B cell (primary cell): Measurements from ENCODE around the gene TRIP13. TPM values are rescaled to one million over a fixed set of nuclear protein-coding genes. Genes with fewer than 3 reads are reported as not detected.

Source experiments
- ATAC-seq: fragments of 200-7000 bp; cut with Tn5 transposase; one replicate; pipeline ENCODE4 v1.10.0; 2021; ENCODE audit warnings: low read depth, mild to moderate bottlenecking, moderate number of reproducible peaks, moderate library complexity
- CTCF ChIA-PET: fragments of 350-600 bp; sonication (Branson Sonifier 250); formaldehyde crosslinking; loops from one replicate; lab custom pipeline; 2021; ENCODE audit warnings: antibody characterized with exemption, inconsistent platforms; lab: Charles Lee
- POLR2A ChIA-PET: fragments of 350-600 bp; sonication (Branson Sonifier 250); formaldehyde crosslinking; loops from one replicate; lab custom pipeline; 2021; ENCODE audit warnings: antibody characterized with exemption; lab: Charles Lee
- DNase-seq: peaks from one replicate; pipeline ENCODE4 v3.0.0; 2013
- H2AFZ ChIP-seq: 2 replicates; pipeline ENCODE4 v1.6.1; 2012; ENCODE audit warnings: mild to moderate bottlenecking, low read depth, low read length; ENCODE audit not compliant: insufficient read depth, poor library complexity, severe bottlenecking
- H3K27ac ChIP-seq, 2 donors: 1 replicate in 1 of 2; 2 replicates in 1 of 2; pipeline ENCODE4 v1.5.1; 2012 to 2013; ENCODE audit warnings: low read length in 2 of 2, mild to moderate bottlenecking in 2 of 2, moderate library complexity in 1 of 2
- H3K27me3 ChIP-seq, 4 experiments: fragments of 200-600 bp in 1 of 4; sonication (generic) in 1 of 4; replicated peaks in 1 of 4; 1 replicate in 2 of 4; 2 replicates in 2 of 4; pipeline versions ENCODE4 v1.6.1 to v1.7.0; 2013 to 2016; ENCODE audit warnings: low read length in 3 of 4, mild to moderate bottlenecking in 2 of 4, mixed read lengths in 1 of 4, moderate library complexity in 1 of 4; ENCODE audit not compliant: insufficient read depth in 4 of 4, control insufficient read depth in 3 of 4; ENCODE audit errors: control extremely low read depth in 1 of 4
- H3K36me3 ChIP-seq, 2 experiments: replicated peaks in 1 of 2; 1 replicate in 1 of 2; 2 replicates in 1 of 2; pipeline versions ENCODE4 v1.6.1 to v1.7.1; 2013; ENCODE audit warnings: low read length in 1 of 2; ENCODE audit not compliant: insufficient read depth in 2 of 2, control insufficient read depth in 1 of 2; ENCODE audit errors: control extremely low read depth in 1 of 2, extremely low read depth in 1 of 2
- H3K4me1 ChIP-seq, 2 donors: fragments of 200-600 bp in 1 of 2; sonication (generic) in 1 of 2; 1 replicate in 1 of 2; 2 replicates in 1 of 2; pipeline versions ENCODE4 v1.5.1 to v1.6.1; 2013 to 2017; ENCODE audit warnings: low read length in 2 of 2; ENCODE audit not compliant: control insufficient read depth in 2 of 2, insufficient read depth in 2 of 2
- H3K4me2 ChIP-seq: replicated peaks from 2 replicates; pipeline ENCODE3; 2012; ENCODE audit warnings: mild to moderate bottlenecking, low read depth, low read length; ENCODE audit not compliant: poor library complexity, severe bottlenecking
- H3K4me3 ChIP-seq, 5 experiments: fragments of 200-600 bp in 1 of 5; sonication (generic) in 1 of 5; 1 replicate in 3 of 5; 2 replicates in 2 of 5; pipeline versions ENCODE4 v1.5.1 to v1.7.0; 2011 to 2016; ENCODE audit warnings: low read length in 4 of 5, mild to moderate bottlenecking in 4 of 5, low read depth in 2 of 5, control low read depth in 1 of 5, moderate library complexity in 1 of 5; ENCODE audit not compliant: insufficient read depth in 1 of 5; ENCODE audit errors: control extremely low read depth in 1 of 5, extremely low read depth in 1 of 5
- H3K79me2 ChIP-seq: fragments of 200-600 bp; sonication (generic); one replicate; pipeline ENCODE4 v1.6.0; 2016; ENCODE audit warnings: low read length; ENCODE audit not compliant: control insufficient read depth, insufficient read depth
- H3K9ac ChIP-seq: fragments of 200-600 bp; sonication (generic); 2 replicates; pipeline ENCODE4 v1.6.1; 2017; ENCODE audit warnings: mild to moderate bottlenecking, low read length, moderate library complexity
- H3K9me3 ChIP-seq, 3 donors: one replicate each; pipeline versions ENCODE4 v1.6.1 to v1.7.1; 2013; ENCODE audit warnings: low read length in 2 of 3; ENCODE audit not compliant: control insufficient read depth in 2 of 3, insufficient read depth in 1 of 3; ENCODE audit errors: control extremely low read depth in 1 of 3
- H4K20me1 ChIP-seq: 2 replicates; pipeline ENCODE4 v1.6.0; 2012; ENCODE audit warnings: mild to moderate bottlenecking, low read length; ENCODE audit not compliant: insufficient read depth, control insufficient read depth, poor library complexity, severe bottlenecking
- H3K27ac Mint-ChIP-seq: one replicate; pipeline ENCODE4 v1.8.0; 2021; ENCODE audit warnings: mixed read lengths
- H3K27me3 Mint-ChIP-seq: one replicate; pipeline ENCODE4 v1.8.0; 2021; ENCODE audit warnings: mixed read lengths
- H3K4me1 Mint-ChIP-seq: one replicate; pipeline ENCODE4 v1.8.0; 2021; ENCODE audit warnings: mixed read lengths
- H3K4me3 Mint-ChIP-seq: one replicate; pipeline ENCODE4 v1.8.0; 2021; ENCODE audit warnings: mixed read lengths
- H3K9me3 Mint-ChIP-seq: one replicate; pipeline ENCODE4 v1.8.0; 2022; ENCODE audit warnings: mixed read lengths; ENCODE audit not compliant: insufficient read depth
- EZH2 ChIP-seq: IDR thresholded peaks from 2 replicates; pipeline ENCODE4 v1.6.1; 2012; ENCODE audit warnings: borderline replicate concordance, low read depth, mild to moderate bottlenecking, moderate library complexity, low read length; ENCODE audit not compliant: insufficient read depth, poor library complexity, severe bottlenecking
- WGBS: methylation state at CpG from one replicate; pipeline ENCODE4 v1.1.5; 2013; ENCODE audit warnings: missing lambda C conversion rate; ENCODE audit not compliant: insufficient coverage; 5-methylcytosine and 5-hydroxymethylcytosine counted together
- intact Hi-C: fragments of 100-400 bp; cut with micrococcal nuclease; formaldehyde crosslinking; loops from one replicate; pipeline ENCODE4 v1.10.0; 2022
- polyA plus RNA-seq: library from polyadenylated mRNA; depleted of rRNA; stranded (reverse); fragments of >200 nt; gene quantifications from 2 replicates; pipeline ENCODE4 v1.2.3, GENCODE V29; 2012
- total RNA-seq, 2 donors: library from RNA; stranded (reverse); fragments of 120-200 nt in 1 of 2; gene quantifications; 1 replicate in 1 of 2; 2 replicates in 1 of 2; pipeline versions ENCODE4 v1.2.3 to v1.2.4, GENCODE V29; 2013 to 2022
- TF ChIP-seq, protein P1 (sequence below): fragments of 200-600 bp; IDR thresholded peaks from one replicate; pipeline ENCODE4 v1.8.0; 2022; ENCODE audit warnings: antibody characterized with exemption, mild to moderate bottlenecking

Gene TRIP13
- total and polyA plus RNA-seq, 2 donors (not counting 1 experiment from before 2014, with no cell fraction given): 0.63 to 1.1 TPM

DNA sequence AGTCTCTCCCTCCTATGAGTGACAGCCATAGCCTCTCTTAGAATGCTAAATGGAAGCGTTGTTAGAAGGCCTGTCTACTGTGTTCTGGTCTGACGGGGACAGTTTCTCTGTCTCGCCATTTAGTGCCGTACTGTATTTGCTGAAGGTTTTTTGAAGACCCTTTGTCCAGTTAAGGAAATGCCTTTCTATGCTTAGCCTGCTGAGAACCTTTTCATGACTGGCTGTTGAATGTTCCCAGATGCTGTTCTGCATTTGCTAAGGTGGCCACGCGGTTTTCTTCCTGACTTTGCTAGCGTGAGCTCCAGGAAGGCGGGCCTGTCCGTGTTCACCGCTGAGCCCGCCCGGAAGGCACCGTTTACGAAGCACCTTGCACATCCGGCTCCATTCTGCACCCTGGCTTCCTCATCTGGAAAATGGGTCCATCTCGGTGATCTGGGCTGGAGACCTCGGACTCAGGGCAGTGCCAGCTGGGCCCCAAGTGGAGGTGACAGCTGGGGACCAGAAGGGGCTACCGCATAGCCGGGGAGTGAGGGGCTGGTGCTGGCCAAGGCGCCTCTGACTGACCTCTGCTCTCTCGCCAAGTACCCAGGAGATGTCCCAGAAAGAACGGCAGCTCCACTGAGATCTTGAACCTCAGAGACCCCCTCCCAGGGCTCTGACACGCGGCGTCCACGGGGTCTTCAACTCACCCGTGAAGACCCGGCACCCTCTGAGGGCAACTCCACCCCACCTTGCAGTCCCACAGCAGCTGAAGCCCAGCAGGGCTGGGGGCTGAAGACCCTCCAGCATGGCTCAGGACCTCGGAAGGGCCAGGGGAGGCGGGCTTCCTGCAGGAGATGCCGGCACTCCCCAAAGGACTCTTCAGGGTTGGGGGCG is 63.4 kb downstream of the TRIP13 start:
- peaks cover 0 to 35% (median 3%) of the 10 kb centered on the region in 4 experiments for H3K27me3 ChIP-seq
- H3K79me2 ChIP-seq: no peaks in the 10 kb centered on the region
- no peaks in the 10 kb centered on the region for H3K4me1 Mint-ChIP-seq
- no peak overlapping the region for H3K4me3 ChIP-seq
- H3K27me3 Mint-ChIP-seq: peaks cover 49% of the 10 kb centered on the region
- peaks cover 0 to 9% (median 0%) of the 10 kb centered on the region in 3 donors for H3K9me3 ChIP-seq
- H3K27ac Mint-ChIP-seq: no peak overlapping the region
- ChIA-PET POLR2A (no interaction called here), CTCF (no interaction called here)
- no peak overlapping the region for H3K4me3 Mint-ChIP-seq
- no peak overlapping the region for H3K27ac ChIP-seq
- H4K20me1 ChIP-seq: no peaks in the 10 kb centered on the region
- intact Hi-C loops: no loop called here
- H3K4me1 ChIP-seq: no peaks in the 10 kb centered on the region
- ATAC-seq (no peak), DNase-seq (no peak)
- WGBS: 92% methylated on average over 30 of the region's 32 CpGs
- H3K4me2 ChIP-seq: no peak overlapping the region
- no peaks in the 10 kb centered on the region for H3K36me3 ChIP-seq
- TF ChIP-seq, protein P1, sequence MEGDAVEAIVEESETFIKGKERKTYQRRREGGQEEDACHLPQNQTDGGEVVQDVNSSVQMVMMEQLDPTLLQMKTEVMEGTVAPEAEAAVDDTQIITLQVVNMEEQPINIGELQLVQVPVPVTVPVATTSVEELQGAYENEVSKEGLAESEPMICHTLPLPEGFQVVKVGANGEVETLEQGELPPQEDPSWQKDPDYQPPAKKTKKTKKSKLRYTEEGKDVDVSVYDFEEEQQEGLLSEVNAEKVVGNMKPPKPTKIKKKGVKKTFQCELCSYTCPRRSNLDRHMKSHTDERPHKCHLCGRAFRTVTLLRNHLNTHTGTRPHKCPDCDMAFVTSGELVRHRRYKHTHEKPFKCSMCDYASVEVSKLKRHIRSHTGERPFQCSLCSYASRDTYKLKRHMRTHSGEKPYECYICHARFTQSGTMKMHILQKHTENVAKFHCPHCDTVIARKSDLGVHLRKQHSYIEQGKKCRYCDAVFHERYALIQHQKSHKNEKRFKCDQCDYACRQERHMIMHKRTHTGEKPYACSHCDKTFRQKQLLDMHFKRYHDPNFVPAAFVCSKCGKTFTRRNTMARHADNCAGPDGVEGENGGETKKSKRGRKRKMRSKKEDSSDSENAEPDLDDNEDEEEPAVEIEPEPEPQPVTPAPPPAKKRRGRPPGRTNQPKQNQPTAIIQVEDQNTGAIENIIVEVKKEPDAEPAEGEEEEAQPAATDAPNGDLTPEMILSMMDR: no peak
- no peak for TF ChIP-seq EZH2
- no peak overlapping the region for H2AFZ ChIP-seq
- H3K9me3 Mint-ChIP-seq: no peaks in the 10 kb centered on the region
- H3K9ac ChIP-seq: no peak overlapping the region
